Epithelial cell of prostate (primary cell): ENCODE results near the gene P2RY12.

Experiments used
- DNase-seq: peaks from one replicate; pipeline ENCODE4 v3.0.0-alpha.2; 2011; ENCODE audit warnings: low read depth, low spot score
- H3K27ac ChIP-seq: fragments of 450-650 bp; 2 replicates; pipeline ENCODE4 v1.5.1; 2017; ENCODE audit warnings: mild to moderate bottlenecking

The P2RY12 gene

GRCh38 chr3:151314137-151314536 is 70.4 kb downstream of the P2RY12 start:
- peak overlapping the region; percentile 96 for H3K27ac ChIP-seq
- DNase-seq: no peak

GRCh38 chr3:151312972-151313371 is 71.6 kb downstream of the P2RY12 start:
- DNase-seq: no peak
- no peak overlapping the region for H3K27ac ChIP-seq

GRCh38 chr3:151309566-151309965 is 75.0 kb downstream of the P2RY12 start:
- DNase-seq: no peak
- peak overlapping the region; percentile 99 for H3K27ac ChIP-seq

- H3K27ac ChIP-seq: peak overlapping the region; percentile 99
- DNase-seq: no peak
Observed at GRCh38 chr3:151307583-151308488, 76.7 kb downstream of the P2RY12 start.

GRCh38 chr3:151307131-151307530 is 77.4 kb downstream of the P2RY12 start:
- DNase-seq: no peak
- H3K27ac ChIP-seq: peak overlapping the region; percentile 99

DNA sequence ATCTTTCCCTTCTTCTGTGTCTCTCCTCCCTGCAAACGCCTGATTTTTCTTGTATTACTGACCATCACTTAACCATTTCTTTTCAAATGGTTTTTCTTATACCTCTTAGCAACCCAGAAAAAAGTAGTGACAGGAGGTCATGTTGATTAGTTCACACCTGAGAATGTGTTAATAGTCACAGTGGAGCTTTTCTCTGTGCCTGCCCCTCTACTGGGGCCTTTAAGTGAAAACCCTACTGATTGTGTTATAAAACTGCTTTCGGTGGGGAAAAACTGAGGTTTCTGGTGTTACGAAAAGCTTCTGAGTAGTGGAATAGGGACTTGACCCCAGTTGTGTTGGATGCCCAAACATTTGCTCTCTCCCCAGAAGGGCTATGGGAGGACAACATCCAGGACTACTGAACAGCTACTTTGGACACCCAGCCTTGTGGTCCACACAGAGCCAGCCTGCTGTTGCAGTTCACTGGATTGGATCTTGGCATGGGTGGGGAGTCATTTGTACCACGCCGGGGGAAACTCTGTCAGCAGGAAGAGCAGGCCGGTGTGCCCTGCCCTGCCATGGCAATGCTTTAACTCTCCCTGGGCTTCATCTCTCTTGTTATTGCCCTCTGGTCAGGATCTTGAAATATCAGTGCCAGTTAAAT is 78.3 kb downstream of the P2RY12 start:
- peak overlapping the region; percentile 99 for H3K27ac ChIP-seq
- no peak for DNase-seq

DNA sequence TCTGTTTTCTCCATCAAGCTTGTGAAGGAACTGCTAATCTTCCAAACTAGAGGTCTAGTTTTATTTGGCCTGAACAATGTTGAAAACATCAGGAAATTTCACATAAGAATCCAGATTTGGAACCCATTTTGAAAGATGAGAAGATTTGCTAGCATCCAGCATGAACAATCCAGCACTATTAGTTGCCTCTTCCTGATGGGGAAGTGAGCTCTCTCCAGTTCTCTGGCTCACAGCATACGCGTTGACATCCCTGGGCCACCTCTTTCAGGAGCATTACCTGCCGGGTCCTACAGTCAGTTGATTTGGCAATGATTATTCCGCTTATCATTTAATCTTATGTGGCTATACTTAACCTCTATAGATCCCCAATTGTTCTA is 78.8 kb downstream of the P2RY12 start:
- no peak for DNase-seq
- peak overlapping the region; percentile 99 for H3K27ac ChIP-seq

- peak overlapping the region; percentile 99 for H3K27ac ChIP-seq
- DNase-seq: peak; percentile 98
Observed at GRCh38 chr3:151305060-151305774, 79.3 kb downstream of the P2RY12 start.

- no peak for DNase-seq
Observed at GRCh38 chr3:151303751-151304150, 80.8 kb downstream of the P2RY12 start.

DNA sequence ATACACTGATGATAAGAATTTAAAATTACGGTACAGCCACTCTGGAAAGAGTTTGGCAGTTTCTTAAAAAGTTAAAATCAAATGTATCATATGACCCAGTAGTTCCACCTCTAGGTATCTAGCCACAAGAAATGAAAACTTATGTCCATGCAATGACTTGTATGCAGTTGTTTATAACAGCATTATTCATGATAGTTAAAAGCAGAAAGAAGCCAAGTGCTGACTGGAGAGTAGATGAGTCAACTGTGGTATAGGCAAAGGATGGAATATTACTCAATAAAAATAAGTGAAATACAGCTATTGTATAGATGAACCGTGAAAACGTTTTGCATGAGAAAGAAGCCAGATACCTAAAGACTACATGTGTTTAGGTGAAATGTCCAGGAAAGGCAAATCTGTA is 82.8 kb downstream of the P2RY12 start:
- peak overlapping the region; percentile 99 for H3K27ac ChIP-seq
- peak; percentile 72 for DNase-seq

More at GRCh38 chr3:151303751-151304150, 80.8 kb downstream of the P2RY12 start:
- peak overlapping the region; percentile 99 for H3K27ac ChIP-seq

DNA sequence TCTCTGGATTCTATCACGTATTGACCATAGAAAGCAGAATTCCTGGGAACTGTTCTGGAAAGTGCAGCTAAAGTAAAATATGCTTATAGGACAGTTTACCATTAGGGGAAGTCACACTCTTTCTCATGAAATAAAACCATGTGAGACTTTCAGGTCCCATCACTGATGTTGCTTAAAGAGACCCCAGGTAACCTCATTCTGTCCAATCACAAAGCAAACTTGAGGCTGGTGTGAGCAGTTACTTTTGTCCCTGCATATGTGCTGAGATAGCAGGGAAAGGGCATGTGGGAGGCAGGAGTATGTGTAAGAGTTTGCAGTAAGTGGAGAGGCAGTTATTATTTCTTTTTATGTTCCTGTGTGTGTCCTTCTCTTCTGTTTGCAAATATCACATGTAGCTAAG is 84.0 kb downstream of the P2RY12 start:
- no peak overlapping the region for H3K27ac ChIP-seq
- no peak for DNase-seq

DNA sequence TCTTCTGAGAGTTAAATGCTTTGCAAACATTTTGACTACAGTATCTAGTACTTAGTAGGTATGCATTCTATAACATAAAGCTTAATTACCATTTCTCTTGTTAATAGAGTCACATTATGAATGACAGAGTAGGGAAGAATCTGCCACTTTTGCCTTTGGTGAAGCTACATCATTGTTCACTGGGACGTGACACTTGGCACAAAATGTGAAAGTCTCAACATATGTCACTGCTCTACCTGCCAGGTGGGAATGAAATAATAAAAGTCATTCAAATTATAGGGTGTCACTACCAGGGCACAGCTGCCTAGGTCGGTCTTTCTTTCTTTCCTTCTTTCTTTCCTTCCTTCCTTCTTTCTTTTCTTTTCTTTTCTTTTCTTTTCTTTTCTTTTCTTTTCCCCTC is 85.5 kb downstream of the P2RY12 start:
- no peak for DNase-seq

DNA sequence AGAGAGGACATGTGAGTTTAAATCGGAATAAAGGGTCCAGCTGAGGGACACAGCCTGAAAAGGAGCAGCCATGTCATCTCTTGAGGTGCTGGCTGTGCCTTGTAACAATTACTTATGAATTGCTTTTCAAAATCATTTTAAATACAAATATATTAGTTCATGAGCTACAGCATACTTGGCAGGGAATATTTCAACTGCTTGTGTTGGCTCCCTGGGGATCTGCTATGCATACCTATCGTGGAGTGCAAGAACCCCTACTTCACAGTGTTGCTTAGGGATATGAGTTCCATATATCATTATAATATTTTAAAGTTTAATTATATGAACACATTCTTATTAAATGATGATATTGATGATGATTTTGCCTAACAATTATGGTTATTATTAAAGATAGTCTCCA is 87.1 kb downstream of the P2RY12 start:
- H3K27ac ChIP-seq: no peak overlapping the region
- no peak for DNase-seq

More for the DNA sequence above, 85.5 kb downstream of the P2RY12 start:
- H3K27ac ChIP-seq: no peak overlapping the region

GRCh38 chr3:151296226-151296625 is 88.3 kb downstream of the P2RY12 start:
- no peak for DNase-seq
- H3K27ac ChIP-seq: no peak overlapping the region

DNA sequence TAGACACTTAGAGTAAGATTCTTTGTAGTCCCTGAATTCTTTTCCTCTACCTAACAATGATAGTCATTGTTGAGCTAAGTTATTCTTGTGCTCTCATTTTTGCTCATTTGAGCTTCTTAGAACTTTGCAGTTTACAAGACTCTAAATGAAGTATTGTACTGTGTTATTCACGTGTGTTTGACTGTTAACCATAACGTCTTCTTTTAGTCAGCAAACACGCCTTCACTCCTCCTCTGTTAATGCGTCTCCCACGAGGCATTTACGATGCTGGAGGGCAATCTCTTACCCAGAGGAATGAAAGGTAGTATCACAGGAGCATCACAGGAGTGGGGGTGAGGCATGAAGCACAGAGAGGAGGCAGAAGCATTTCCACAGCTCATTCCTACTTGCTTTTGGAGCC is 91.4 kb downstream of the P2RY12 start:
- H3K27ac ChIP-seq: peak overlapping the region; percentile 8
- DNase-seq: no peak

DNA sequence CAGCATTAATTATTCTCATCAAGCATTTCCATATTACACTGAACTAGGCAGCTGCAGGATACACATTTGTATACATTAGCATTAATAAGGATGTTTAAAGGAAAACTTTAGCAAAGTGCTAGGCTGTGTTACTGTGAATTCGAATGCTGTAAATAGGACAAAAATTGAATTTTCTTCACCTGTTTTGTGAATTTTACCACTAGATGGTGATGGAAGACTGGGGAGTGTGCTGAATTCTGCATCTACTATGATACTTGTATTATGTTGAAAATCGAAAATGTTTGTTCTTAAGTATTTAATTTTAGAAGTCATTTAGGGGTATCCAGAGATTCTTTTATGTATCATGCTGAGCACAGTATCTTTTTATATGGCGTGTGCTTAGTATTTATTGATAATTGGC is 93.9 kb downstream of the P2RY12 start:
- DNase-seq: no peak
- H3K27ac ChIP-seq: no peak overlapping the region

DNA sequence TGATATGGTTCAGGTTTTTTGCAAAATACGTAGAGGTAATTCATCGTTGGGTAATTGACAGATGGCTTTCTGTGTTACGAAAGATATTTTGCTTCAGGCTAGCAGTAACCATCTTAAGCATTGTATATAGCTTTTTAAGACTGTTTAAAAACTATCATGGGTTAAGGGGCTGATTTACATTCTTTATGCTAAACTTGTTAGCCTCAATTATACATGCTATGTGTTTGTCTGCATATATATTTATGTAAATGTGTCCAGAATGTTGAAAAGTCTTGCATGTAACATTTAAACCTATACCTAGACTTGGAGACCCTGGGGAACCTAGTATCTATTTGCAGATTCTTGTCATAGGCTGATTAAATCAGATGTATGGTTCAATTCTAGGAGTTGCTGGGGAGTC is 95.1 kb downstream of the P2RY12 start:
- no peak overlapping the region for H3K27ac ChIP-seq
- no peak for DNase-seq
